Measurements from ENCODE around the gene MTURN. TPM values are rescaled to one million over a fixed set of nuclear protein-coding genes. Genes with fewer than 3 reads are reported as not detected.

Gene MTURN
- total RNA-seq, 1 donor from 2014 or later: 24.2 TPM

DNA sequence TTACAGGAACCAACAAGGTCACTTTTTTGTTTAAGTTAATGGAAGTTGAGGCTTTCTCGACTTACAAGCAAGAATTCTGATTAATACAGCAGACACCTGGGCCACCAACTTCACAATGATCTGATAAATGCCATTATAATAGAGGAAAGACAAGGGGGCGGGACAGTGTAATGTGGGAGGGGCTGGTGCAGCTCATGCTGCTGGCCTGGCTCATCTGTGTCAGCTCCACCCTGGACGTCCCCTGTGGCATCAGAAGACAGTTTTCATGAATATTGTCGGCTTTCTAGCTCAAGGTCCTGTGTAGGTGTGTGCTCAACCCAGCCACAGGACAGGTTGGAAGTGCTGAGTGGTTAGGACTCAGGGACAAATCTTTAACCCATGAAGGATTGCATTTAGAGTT, 57.0 kb downstream of the MTURN start:
- Mint-ChIP-seq H3K4me1 (no peaks in the 10 kb centered on the region), H3K4me3 (no peak overlapping the region), H3K27me3 (ENCODE audit: low read depth) (no peaks in the 10 kb centered on the region), H3K36me3 (peaks cover 8% of the 10 kb centered on the region), H3K9me3 (peaks cover 36% of the 10 kb centered on the region), H3K27ac (no peak overlapping the region)
- DNase-seq (ENCODE audit: low spot score in 2 of 2, unreplicated experiment in 2 of 2): no peak
- TF ChIP-seq, protein P1, sequence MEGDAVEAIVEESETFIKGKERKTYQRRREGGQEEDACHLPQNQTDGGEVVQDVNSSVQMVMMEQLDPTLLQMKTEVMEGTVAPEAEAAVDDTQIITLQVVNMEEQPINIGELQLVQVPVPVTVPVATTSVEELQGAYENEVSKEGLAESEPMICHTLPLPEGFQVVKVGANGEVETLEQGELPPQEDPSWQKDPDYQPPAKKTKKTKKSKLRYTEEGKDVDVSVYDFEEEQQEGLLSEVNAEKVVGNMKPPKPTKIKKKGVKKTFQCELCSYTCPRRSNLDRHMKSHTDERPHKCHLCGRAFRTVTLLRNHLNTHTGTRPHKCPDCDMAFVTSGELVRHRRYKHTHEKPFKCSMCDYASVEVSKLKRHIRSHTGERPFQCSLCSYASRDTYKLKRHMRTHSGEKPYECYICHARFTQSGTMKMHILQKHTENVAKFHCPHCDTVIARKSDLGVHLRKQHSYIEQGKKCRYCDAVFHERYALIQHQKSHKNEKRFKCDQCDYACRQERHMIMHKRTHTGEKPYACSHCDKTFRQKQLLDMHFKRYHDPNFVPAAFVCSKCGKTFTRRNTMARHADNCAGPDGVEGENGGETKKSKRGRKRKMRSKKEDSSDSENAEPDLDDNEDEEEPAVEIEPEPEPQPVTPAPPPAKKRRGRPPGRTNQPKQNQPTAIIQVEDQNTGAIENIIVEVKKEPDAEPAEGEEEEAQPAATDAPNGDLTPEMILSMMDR (IDR thresholded peaks at IDR 0.05; ENCODE audit: unreplicated experiment): no peak

- no peaks in the 10 kb centered on the region for H3K4me1 Mint-ChIP-seq
- H3K27me3 Mint-ChIP-seq (ENCODE audit: low read depth): no peaks in the 10 kb centered on the region
- TF ChIP-seq, protein P1 (IDR thresholded peaks at IDR 0.05; ENCODE audit: unreplicated experiment): no peak
- H3K36me3 Mint-ChIP-seq: peaks cover 12% of the 10 kb centered on the region
- H3K9me3 Mint-ChIP-seq: peaks cover 41% of the 10 kb centered on the region
- no peak overlapping the region for H3K27ac Mint-ChIP-seq
- H3K4me3 Mint-ChIP-seq: no peak overlapping the region
- DNase-seq (ENCODE audit: low spot score in 2 of 2, unreplicated experiment in 2 of 2): no peak
These were observed 58.7 kb downstream of the MTURN start for GRCh38 chr7:30193336-30193943.

DNA sequence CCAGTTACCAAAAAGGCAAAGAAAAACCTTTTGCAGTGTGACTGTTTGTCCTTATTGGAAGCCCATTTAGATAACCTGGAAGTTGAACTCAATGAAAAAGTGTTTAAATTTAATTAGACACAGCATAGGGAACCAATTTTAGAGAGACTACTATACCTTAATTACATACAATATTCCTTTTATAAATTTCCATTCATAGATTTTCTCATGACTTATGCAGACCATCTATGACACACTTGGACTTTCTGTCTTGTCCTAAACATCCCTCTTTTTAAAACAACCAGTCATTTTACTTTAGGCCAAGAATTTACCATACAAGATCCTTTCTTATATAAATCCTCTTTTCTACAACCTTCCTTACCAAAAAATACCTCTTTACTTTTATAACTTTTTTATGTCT, 61.6 kb downstream of the MTURN start:
- H3K36me3 Mint-ChIP-seq: peaks cover 12% of the 10 kb centered on the region
- no peaks in the 10 kb centered on the region for H3K27me3 Mint-ChIP-seq (ENCODE audit: low read depth)
- H3K4me1 Mint-ChIP-seq: no peaks in the 10 kb centered on the region
- H3K4me3 Mint-ChIP-seq: no peak overlapping the region
- no peak for DNase-seq (ENCODE audit: low spot score in 2 of 2, unreplicated experiment in 2 of 2)
- TF ChIP-seq, protein P1 (IDR thresholded peaks at IDR 0.05; ENCODE audit: unreplicated experiment): no peak
- no peak overlapping the region for H3K27ac Mint-ChIP-seq
- peaks cover 44% of the 10 kb centered on the region for H3K9me3 Mint-ChIP-seq

DNA sequence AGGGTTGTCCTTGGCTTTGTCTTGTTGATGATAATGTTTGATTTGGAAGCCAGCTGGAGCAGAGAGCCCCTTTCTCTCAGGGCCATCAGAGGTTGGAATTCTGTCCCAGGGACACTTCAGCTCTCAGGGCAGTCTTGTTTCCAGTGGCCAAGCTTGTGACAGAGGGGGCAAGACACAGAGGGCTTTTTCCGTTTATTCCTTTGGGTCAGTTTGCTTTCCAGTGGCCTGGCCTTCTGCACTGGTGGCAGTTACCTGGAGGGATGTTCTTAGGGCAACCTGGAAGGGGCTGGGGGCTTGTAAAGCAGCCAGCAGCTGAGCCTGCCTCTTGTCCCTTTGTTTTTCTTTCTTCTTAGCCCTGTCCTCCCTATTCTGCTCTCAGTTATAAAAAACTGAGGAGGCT, 62.7 kb downstream of the MTURN start:
- no peak for DNase-seq (ENCODE audit: low spot score in 2 of 2, unreplicated experiment in 2 of 2)
- TF ChIP-seq, protein P1 (IDR thresholded peaks at IDR 0.05; ENCODE audit: unreplicated experiment): no peak
- Mint-ChIP-seq H3K4me1 (peaks cover under 1% of the 10 kb centered on the region), H3K4me3 (no peak overlapping the region), H3K27ac (no peak overlapping the region), H3K9me3 (peaks cover 44% of the 10 kb centered on the region), H3K27me3 (ENCODE audit: low read depth) (no peaks in the 10 kb centered on the region), H3K36me3 (peaks cover 12% of the 10 kb centered on the region)

DNA sequence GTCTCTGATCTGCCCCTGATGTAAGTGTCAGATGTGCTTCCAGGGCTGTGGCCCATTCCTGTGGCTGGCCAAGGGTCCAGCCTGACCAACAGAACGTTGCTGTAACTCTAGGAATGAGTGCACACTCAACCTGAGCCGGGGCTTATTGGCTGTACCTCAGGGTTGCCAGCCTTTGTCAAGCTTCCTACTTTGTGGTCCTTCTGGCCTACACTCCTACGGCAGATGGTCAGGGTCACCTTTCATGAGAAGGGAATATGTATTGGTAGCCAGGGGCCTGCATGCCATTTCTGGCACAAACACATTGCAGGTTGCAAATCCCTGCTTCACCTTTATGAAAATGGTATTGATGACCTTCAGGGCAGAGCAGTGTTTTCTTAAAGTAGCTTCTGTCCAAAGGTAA, 64.5 kb downstream of the MTURN start:
- Mint-ChIP-seq H3K27me3 (ENCODE audit: low read depth) (no peaks in the 10 kb centered on the region), H3K4me1 (peaks cover 3% of the 10 kb centered on the region), H3K4me3 (no peak overlapping the region), H3K27ac (no peak overlapping the region), H3K9me3 (peaks cover 39% of the 10 kb centered on the region), H3K36me3 (peaks cover 12% of the 10 kb centered on the region)
- DNase-seq (ENCODE audit: low spot score in 2 of 2, unreplicated experiment in 2 of 2): no peak
- TF ChIP-seq, protein P1 (IDR thresholded peaks at IDR 0.05; ENCODE audit: unreplicated experiment): no peak

GRCh38 chr7:30200591-30200990, 65.8 kb downstream of the MTURN start:
- TF ChIP-seq, protein P1 (IDR thresholded peaks at IDR 0.05; ENCODE audit: unreplicated experiment): no peak
- Mint-ChIP-seq H3K4me3 (no peak overlapping the region), H3K27ac (no peak overlapping the region), H3K27me3 (ENCODE audit: low read depth) (no peaks in the 10 kb centered on the region), H3K36me3 (peaks cover 6% of the 10 kb centered on the region), H3K9me3 (peaks cover 26% of the 10 kb centered on the region), H3K4me1 (peaks cover 3% of the 10 kb centered on the region)
- no peak for DNase-seq (ENCODE audit: low spot score in 2 of 2, unreplicated experiment in 2 of 2)

Measured in mesothelial cell of epicardium (in vitro differentiated cells).